SJCRH30 (cell line): ENCODE results near the gene PPM1F. TPM values are rescaled to one million over a fixed set of nuclear protein-coding genes. Genes with fewer than 3 reads are reported as not detected.
A peak's percentile ranks its signal among the peaks of the same experiment; 100 is the strongest.

ENCODE experiments used
- DNase-seq, 2 experiments: peaks; one replicate each; pipeline ENCODE4 v3.0.0-alpha.2; 2015 to 2020
- H3K27ac ChIP-seq: fragments of 250-450 bp; sonication (Bioruptor Pico); 2 replicates; pipeline ENCODE4 v1.5.1; 2020; ENCODE audit warnings: mild to moderate bottlenecking, moderate library complexity
- H3K27me3 ChIP-seq: fragments of 250-450 bp; sonication (Bioruptor Pico); 2 replicates; pipeline ENCODE4 v1.5.1; 2020; ENCODE audit warnings: mild to moderate bottlenecking, moderate library complexity
- H3K36me3 ChIP-seq: fragments of 250-450 bp; sonication (Bioruptor Pico); 2 replicates; pipeline ENCODE4 v1.5.1; 2020; ENCODE audit warnings: mild to moderate bottlenecking, moderate library complexity
- H3K4me1 ChIP-seq: fragments of 250-450 bp; sonication (Bioruptor Pico); 2 replicates; pipeline ENCODE4 v1.5.1; 2020; ENCODE audit warnings: mild to moderate bottlenecking, moderate library complexity
- H3K4me3 ChIP-seq: fragments of 250-450 bp; sonication (Bioruptor Pico); 2 replicates; pipeline ENCODE4 v1.5.1; 2020; ENCODE audit warnings: mild to moderate bottlenecking, moderate library complexity
- H3K9me3 ChIP-seq: fragments of 250-450 bp; sonication (Bioruptor Pico); replicated peaks from 2 replicates; pipeline ENCODE4 v1.5.1; 2020; ENCODE audit warnings: mild to moderate bottlenecking, moderate library complexity
- total RNA-seq: library from RNA; depleted of rRNA; stranded (reverse); fragments of >200 nt; shearing (Covaris generic); gene quantifications from 2 replicates; pipeline ENCODE4 v1.2.3, GENCODE V29; 2014

The PPM1F gene
- total RNA-seq, 1 experiment from 2014 or later: 49.4 TPM

GRCh38 chr22:21982338-21982965 lies 29.8 kb upstream of the PPM1F start, which contains the start of gene TOP3B:
TSS of gene TOP3B (minus strand) at chr22:21982787. CDS start at chr22:21975709, 7,078 bp downstream.
- Histone ChIP-seq H3K27me3 (no peaks in the 10 kb centered on the region), H3K4me3 (peak within 1 kb of the TSS; percentile 98), H3K27ac (peak within 1 kb of the TSS; percentile 63), H3K9me3 (no peaks in the 10 kb centered on the region), H3K4me1 (no peaks in the 10 kb centered on the region), H3K36me3 (no peaks in the 10 kb centered on the region; the same call in 1 of the 2 replicates)
- DNase-seq: peak; percentile 82 to 85

GRCh38 chr22:21981874-21982273 lies 29.2 kb upstream of the PPM1F start:
- peak overlapping the region; percentile 63 for H3K27ac ChIP-seq

GRCh38 chr22:21980547-21980946 lies 27.9 kb upstream of the PPM1F start:
- Histone ChIP-seq H3K27me3 (no peaks in the 10 kb centered on the region), H3K36me3 (peaks cover 2% of the 10 kb centered on the region), H3K4me1 (no peaks in the 10 kb centered on the region), H3K4me3 (no peak overlapping the region), H3K27ac (no peak overlapping the region), H3K9me3 (no peaks in the 10 kb centered on the region)
- DNase-seq: no peak

More at GRCh38 chr22:21981874-21982273, 29.2 kb upstream of the PPM1F start:
- Histone ChIP-seq H3K27me3 (no peaks in the 10 kb centered on the region), H3K4me3 (peak overlapping the region; percentile 98), H3K4me1 (no peaks in the 10 kb centered on the region), H3K9me3 (no peaks in the 10 kb centered on the region), H3K36me3 (no peaks in the 10 kb centered on the region; the same call in 1 of the 2 replicates)
- DNase-seq: no peak

GRCh38 chr22:21978564-21979386 lies 26.1 kb upstream of the PPM1F start:
- H3K9me3 ChIP-seq: no peaks in the 10 kb centered on the region
- no peaks in the 10 kb centered on the region for H3K27me3 ChIP-seq
- H3K36me3 ChIP-seq: peaks cover 2% of the 10 kb centered on the region
- H3K4me1 ChIP-seq: no peaks in the 10 kb centered on the region
- DNase-seq: no peak
- no peak overlapping the region for H3K4me3 ChIP-seq
- no peak overlapping the region for H3K27ac ChIP-seq

- H3K9me3 ChIP-seq: no peaks in the 10 kb centered on the region
- H3K4me3 ChIP-seq: no peak overlapping the region
- peaks cover 2% of the 10 kb centered on the region for H3K36me3 ChIP-seq
- DNase-seq: no peak
- H3K27ac ChIP-seq: no peak overlapping the region
- no peaks in the 10 kb centered on the region for H3K27me3 ChIP-seq
- no peaks in the 10 kb centered on the region for H3K4me1 ChIP-seq
Measured at GRCh38 chr22:21977814-21978213, 25.2 kb upstream of the PPM1F start.

GRCh38 chr22:21975854-21976345 lies 23.3 kb upstream of the PPM1F start:
- H3K27me3 ChIP-seq: no peaks in the 10 kb centered on the region
- DNase-seq: no peak

DNA sequence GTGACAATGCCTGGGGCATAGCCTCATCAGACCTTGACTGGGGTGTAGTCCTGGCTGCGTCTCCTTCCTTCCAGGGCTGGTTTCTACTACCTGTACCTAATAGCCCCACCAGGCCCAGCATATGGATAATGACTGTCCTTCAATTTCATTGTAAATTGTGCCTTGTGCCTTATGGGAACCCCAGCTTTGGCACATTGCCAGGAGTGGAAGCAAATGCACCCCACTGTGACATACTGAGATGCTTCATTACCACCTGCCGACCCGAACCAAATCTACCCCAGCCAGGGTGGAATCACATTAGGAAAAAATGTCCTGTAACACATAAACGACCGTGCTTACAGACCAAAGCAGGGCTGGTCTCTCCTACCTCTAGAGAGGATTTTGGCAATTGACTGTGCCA lies 22.6 kb upstream of the PPM1F start:
- Histone ChIP-seq H3K4me3 (no peak overlapping the region), H3K27ac (no peak overlapping the region), H3K27me3 (no peaks in the 10 kb centered on the region), H3K36me3 (peaks cover 11% of the 10 kb centered on the region), H3K9me3 (no peaks in the 10 kb centered on the region), H3K4me1 (no peaks in the 10 kb centered on the region)
- no peak for DNase-seq

More at GRCh38 chr22:21975854-21976345, 23.3 kb upstream of the PPM1F start:
- H3K9me3 ChIP-seq: no peaks in the 10 kb centered on the region
- no peaks in the 10 kb centered on the region for H3K4me1 ChIP-seq
- no peak overlapping the region for H3K4me3 ChIP-seq
- no peak overlapping the region for H3K27ac ChIP-seq
- H3K36me3 ChIP-seq: peaks cover 10% of the 10 kb centered on the region

- no peaks in the 10 kb centered on the region for H3K27me3 ChIP-seq
- H3K36me3 ChIP-seq: peaks cover 15% of the 10 kb centered on the region
- H3K4me3 ChIP-seq: no peak overlapping the region
- DNase-seq: no peak
- H3K9me3 ChIP-seq: no peaks in the 10 kb centered on the region
- no peak overlapping the region for H3K27ac ChIP-seq
- H3K4me1 ChIP-seq: no peaks in the 10 kb centered on the region
Measured at GRCh38 chr22:21974058-21974649, 21.5 kb upstream of the PPM1F start.

GRCh38 chr22:21972806-21973205 lies 20.2 kb upstream of the PPM1F start:
- no peak for DNase-seq
- no peaks in the 10 kb centered on the region for H3K9me3 ChIP-seq
- H3K4me3 ChIP-seq: no peak overlapping the region
- H3K4me1 ChIP-seq: no peaks in the 10 kb centered on the region
- H3K27me3 ChIP-seq: no peaks in the 10 kb centered on the region
- peaks cover 22% of the 10 kb centered on the region for H3K36me3 ChIP-seq
- H3K27ac ChIP-seq: no peak overlapping the region

- H3K9me3 ChIP-seq: no peaks in the 10 kb centered on the region
- DNase-seq: peak; percentile 58 to 64
- H3K36me3 ChIP-seq: peaks cover 25% of the 10 kb centered on the region
Measured at GRCh38 chr22:21972293-21972779, 19.7 kb upstream of the PPM1F start.

DNA sequence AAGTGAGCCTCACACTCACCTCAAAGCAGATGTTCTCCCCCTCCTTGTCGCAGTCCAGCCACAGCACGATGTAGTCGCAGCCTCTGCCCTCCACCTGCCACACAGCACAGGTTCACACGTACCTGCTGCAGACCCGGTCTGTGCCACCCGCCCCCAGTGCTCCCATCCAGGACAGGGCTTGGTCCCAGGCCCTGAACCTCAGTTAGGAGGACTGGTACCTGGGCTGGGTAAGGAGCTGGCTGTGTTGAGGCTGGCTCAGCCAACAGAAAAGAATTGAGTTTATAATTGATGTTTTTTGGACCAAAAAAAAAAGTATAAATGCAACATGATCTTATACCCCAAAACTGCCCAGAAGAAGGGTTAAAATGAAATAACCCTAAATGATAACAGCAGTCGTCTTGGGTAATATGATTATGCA lies 19.2 kb upstream of the PPM1F start:
- Histone ChIP-seq H3K4me3 (no peak overlapping the region), H3K27ac (no peak overlapping the region), H3K36me3 (peaks cover 25% of the 10 kb centered on the region), H3K4me1 (no peaks in the 10 kb centered on the region), H3K9me3 (no peaks in the 10 kb centered on the region), H3K27me3 (no peaks in the 10 kb centered on the region)
- DNase-seq: no peak

More at GRCh38 chr22:21972293-21972779, 19.7 kb upstream of the PPM1F start:
- no peak overlapping the region for H3K27ac ChIP-seq
- no peak overlapping the region for H3K4me3 ChIP-seq
- no peaks in the 10 kb centered on the region for H3K27me3 ChIP-seq
- no peaks in the 10 kb centered on the region for H3K4me1 ChIP-seq

DNA sequence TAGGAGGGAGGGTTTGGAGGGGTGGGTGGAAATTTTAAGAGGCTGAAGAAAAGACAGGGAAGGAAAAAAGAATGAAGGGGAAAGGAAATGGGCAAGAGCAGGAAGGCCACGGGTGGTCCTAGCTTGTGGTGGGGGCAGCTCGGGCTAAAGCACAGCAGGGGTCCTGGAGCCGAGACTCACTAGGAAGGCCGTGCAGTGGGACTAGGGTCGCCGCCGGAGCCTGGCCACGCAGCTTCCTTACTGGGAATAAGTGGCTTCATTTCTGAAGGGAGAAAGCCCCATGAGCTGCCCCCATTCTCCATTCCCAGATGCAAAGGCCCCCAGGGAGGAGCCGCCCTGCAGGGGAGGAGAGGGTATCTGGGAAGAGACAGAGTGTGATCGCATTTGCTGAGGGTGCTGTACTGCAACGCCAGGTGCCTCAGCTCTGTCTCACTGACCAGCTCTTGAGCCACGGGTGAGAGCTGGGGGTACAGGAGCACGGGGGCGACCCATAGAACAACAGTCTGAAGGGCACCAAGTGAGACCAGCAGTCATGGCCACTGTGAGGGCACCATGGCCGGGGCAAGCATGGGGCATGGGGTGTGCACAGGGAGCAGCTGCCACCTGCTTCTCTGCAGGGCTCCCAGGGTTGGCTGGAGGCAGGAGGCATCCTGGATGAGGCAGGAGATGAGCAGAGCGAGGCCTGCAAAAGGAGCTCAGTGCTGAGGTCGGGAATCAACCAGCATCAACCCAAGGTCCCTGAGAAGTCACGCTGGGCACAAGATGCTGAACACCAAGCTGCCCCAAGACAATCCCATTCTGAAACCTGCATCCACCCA lies 18.4 kb upstream of the PPM1F start:
- no peaks in the 10 kb centered on the region for H3K9me3 ChIP-seq
- no peaks in the 10 kb centered on the region for H3K4me1 ChIP-seq
- H3K27ac ChIP-seq: no peak overlapping the region
- H3K4me3 ChIP-seq: no peak overlapping the region
- H3K36me3 ChIP-seq: peaks cover 27% of the 10 kb centered on the region
- no peaks in the 10 kb centered on the region for H3K27me3 ChIP-seq
- no peak for DNase-seq

DNA sequence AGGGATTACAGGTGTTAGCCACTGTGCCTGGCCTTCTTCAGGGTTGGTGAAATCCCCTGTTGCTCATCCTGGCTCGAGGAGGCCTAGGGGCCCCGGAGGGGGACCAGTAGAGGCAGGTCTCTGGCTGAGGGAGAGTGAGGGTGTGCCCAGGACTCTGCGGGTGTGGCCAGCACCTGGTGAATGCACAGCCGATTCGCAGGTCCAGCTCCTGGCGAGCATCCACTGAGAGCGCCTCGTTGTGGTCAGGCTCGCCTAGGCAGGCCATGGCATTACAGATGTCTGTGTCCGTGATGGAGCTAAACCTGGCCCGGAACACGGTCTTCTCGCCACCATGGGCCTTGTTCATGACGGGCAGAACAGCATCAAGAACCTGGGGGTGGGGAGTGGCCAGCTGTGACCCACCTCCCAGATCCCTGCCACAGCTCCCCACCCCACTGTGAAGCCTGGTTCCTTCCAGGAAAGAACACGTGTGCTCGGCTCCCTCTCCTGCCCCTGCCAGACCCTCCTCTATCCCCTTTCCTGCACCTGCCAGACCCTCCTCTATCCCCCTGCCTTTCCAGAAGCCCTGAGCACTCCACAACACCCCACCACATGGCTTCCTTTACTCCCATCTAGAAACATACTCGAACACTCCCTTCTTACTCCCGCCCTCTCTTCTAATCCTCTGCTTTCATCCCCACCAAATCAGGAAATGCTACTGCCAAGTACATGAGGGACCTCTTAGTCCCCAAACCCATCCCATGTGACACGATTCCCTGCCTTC lies 17.6 kb upstream of the PPM1F start:
- H3K27ac ChIP-seq: no peak overlapping the region
- H3K4me3 ChIP-seq: no peak overlapping the region
- no peaks in the 10 kb centered on the region for H3K9me3 ChIP-seq
- peaks cover 25% of the 10 kb centered on the region for H3K36me3 ChIP-seq
- H3K4me1 ChIP-seq: no peaks in the 10 kb centered on the region
- no peaks in the 10 kb centered on the region for H3K27me3 ChIP-seq
- DNase-seq: no peak
